ENCODE measurements around the gene ACOT7. TPM values are rescaled to one million over a fixed set of nuclear protein-coding genes. Genes with fewer than 3 reads are reported as not detected.

ACOT7 gene
- total and polyA plus RNA-seq, 2 donors from 2014 or later: 23.0 to 135 TPM

- intact Hi-C loops (cut with DNase I): no loop called here
- no peak for FAIRE-seq
- no peak for TF ChIP-seq CTCF (IDR thresholded peaks at IDR 0.05; ENCODE audit: borderline replicate concordance, extremely low read depth, insufficient read depth)
These were observed 95.0 kb downstream of the ACOT7 start for GRCh38 chr1:6298530-6298929.

GRCh38 chr1:6295910-6296309 is 97.7 kb downstream of the ACOT7 start:
- Histone ChIP-seq H3K36me3 (ENCODE audit: control insufficient read depth in 2 of 3, insufficient read depth in 3 of 3, low read length in 3 of 3) (peaks cover 0 to 3% (median 0%) of the 10 kb centered on the region in 3 donors), H3K4me1 (ENCODE audit: control insufficient read depth in 2 of 3, insufficient read depth in 2 of 3, low read depth in 1 of 3, low read length in 3 of 3) (no peaks in the 10 kb centered on the region), H3K27me3 (ENCODE audit: control insufficient read depth, insufficient read depth, low read length) (no peaks in the 10 kb centered on the region), H3K27ac (ENCODE audit: low read depth in 2 of 2, low read length in 2 of 2) (no peak overlapping the region), H3K9ac (ENCODE audit: low read length in 3 of 3) (no peak overlapping the region), H3K9me3 (ENCODE audit: control insufficient read depth in 2 of 3, insufficient read depth in 1 of 3, low read length in 3 of 3) (no peaks in the 10 kb centered on the region), H3K4me3 (ENCODE audit: low read length in 3 of 3) (no peak overlapping the region)
- no peak for FAIRE-seq
- DNase-seq: no peak
- intact Hi-C loops (cut with DNase I): no loop called here
- TF ChIP-seq CTCF (IDR thresholded peaks at IDR 0.05; ENCODE audit: borderline replicate concordance, extremely low read depth, insufficient read depth): no peak

More at GRCh38 chr1:6298530-6298929, 95.0 kb downstream of the ACOT7 start:
- H3K4me1 ChIP-seq (ENCODE audit: control insufficient read depth in 2 of 3, insufficient read depth in 2 of 3, low read depth in 1 of 3, low read length in 3 of 3): no peaks in the 10 kb centered on the region
- H3K4me3 ChIP-seq (ENCODE audit: low read length in 3 of 3): no peak overlapping the region
- no peak overlapping the region for H3K9ac ChIP-seq (ENCODE audit: low read length in 3 of 3)
- H3K27me3 ChIP-seq (ENCODE audit: control insufficient read depth, insufficient read depth, low read length): no peaks in the 10 kb centered on the region
- no peak for DNase-seq
- H3K9me3 ChIP-seq (ENCODE audit: control insufficient read depth in 2 of 3, insufficient read depth in 1 of 3, low read length in 3 of 3): no peaks in the 10 kb centered on the region
- peaks cover 0 to 3% (median 0%) of the 10 kb centered on the region in 3 donors for H3K36me3 ChIP-seq (ENCODE audit: control insufficient read depth in 2 of 3, insufficient read depth in 3 of 3, low read length in 3 of 3)
- H3K27ac ChIP-seq (ENCODE audit: low read depth in 2 of 2, low read length in 2 of 2): no peak overlapping the region

GRCh38 chr1:6294890-6295556 is 98.5 kb downstream of the ACOT7 start:
- intact Hi-C loops (cut with DNase I): no loop called here
- no peaks in the 10 kb centered on the region for H3K4me1 ChIP-seq (ENCODE audit: control insufficient read depth in 2 of 3, insufficient read depth in 2 of 3, low read depth in 1 of 3, low read length in 3 of 3)
- no peak for DNase-seq
- TF ChIP-seq CTCF (IDR thresholded peaks at IDR 0.05; ENCODE audit: borderline replicate concordance, extremely low read depth, insufficient read depth): no peak
- no peaks in the 10 kb centered on the region for H3K27me3 ChIP-seq (ENCODE audit: control insufficient read depth, insufficient read depth, low read length)
- H3K27ac ChIP-seq (ENCODE audit: low read depth in 2 of 2, low read length in 2 of 2): no peak overlapping the region
- peaks cover 0 to 3% (median 0%) of the 10 kb centered on the region in 3 donors for H3K36me3 ChIP-seq (ENCODE audit: control insufficient read depth in 2 of 3, insufficient read depth in 3 of 3, low read length in 3 of 3)
- H3K9ac ChIP-seq (ENCODE audit: low read length in 3 of 3): no peak overlapping the region
- H3K4me3 ChIP-seq (ENCODE audit: low read length in 3 of 3): no peak overlapping the region
- no peaks in the 10 kb centered on the region for H3K9me3 ChIP-seq (ENCODE audit: control insufficient read depth in 2 of 3, insufficient read depth in 1 of 3, low read length in 3 of 3)
- FAIRE-seq: no peak

All from kidney (tissue), 14 donors.